AG09319 (cell line): ENCODE results near the gene GNAZ.

Experiments
- DNase-seq: peaks from one replicate; pipeline ENCODE4 v3.0.0-alpha.2; 2010; ENCODE audit warnings: low read depth; ENCODE audit errors: extremely low read depth
- CTCF ChIP-seq: IDR thresholded peaks from 2 replicates; pipeline ENCODE4 v1.5.1; 2011; ENCODE audit warnings: low read depth, mild to moderate bottlenecking, inconsistent platforms, low read length, moderate library complexity

GNAZ gene

DNA sequence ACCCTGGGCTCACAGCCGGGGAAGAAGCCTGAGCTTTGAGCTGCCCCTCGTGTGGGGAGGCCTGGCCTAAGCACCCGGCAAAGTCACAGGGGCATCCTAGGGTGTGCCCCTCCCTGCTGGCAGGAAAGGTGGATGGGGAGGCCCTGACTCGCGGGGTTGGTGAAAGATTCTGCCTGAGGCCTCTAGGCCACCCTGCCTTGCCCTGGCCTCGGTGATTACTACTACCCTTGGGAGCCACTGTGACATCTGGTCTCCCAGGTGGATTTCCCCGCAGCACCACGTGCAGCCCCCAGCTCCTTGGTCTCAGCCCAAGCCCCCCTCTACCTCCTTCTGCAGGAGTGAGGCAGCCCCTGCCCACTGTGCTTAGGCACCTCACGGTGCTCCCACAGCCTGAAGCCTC is 23.9 kb downstream of the GNAZ start:
- DNase-seq: no peak
- TF ChIP-seq CTCF: no peak

GRCh38 chr22:23094695-23095681 is 24.7 kb downstream of the GNAZ start:
- no peak for TF ChIP-seq CTCF
- no peak for DNase-seq

- no peak for TF ChIP-seq CTCF
- no peak for DNase-seq
These were observed 25.5 kb downstream of the GNAZ start for GRCh38 chr22:23095733-23096342.

DNA sequence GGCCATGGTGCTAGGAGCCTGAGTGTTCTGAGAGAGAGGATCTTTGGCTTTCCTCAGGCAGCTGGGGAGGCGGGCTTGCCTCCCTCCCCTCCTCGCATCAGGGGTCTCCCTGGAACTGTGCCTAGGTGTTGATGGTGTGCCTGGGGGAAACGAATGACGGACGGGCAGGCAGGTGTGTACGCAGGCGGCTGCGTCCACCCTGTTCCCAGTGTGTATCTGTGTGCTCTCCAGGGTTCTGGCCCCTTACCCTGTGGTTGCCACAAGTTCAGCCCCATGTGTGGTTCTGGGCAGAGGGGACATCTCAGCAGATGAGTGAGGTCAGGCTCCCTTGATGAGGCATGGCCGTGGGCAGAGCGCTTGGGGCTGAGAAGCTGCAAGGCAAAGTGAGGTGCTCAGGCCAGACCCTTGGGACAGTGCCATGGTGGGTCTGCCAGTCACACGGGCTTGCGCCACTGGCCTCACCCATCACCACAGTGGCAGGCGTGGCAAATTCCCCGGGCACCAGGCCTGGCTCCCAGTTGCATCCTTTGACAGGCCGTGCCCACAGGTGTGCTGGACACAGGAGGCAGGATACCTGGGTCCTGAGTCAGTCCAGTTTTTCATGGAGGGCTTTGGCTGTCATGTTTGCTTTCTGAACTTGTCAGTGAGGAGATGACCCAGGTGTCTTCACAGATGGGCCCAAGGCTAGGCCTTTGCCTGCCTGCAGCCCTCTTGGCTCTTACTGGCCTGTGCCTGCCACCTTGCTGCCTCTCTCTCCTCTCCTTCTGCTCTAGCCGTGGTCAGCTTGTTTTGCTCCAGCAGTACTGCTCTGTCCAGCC is 27.3 kb downstream of the GNAZ start:
- DNase-seq: no peak
- no peak for TF ChIP-seq CTCF

DNA sequence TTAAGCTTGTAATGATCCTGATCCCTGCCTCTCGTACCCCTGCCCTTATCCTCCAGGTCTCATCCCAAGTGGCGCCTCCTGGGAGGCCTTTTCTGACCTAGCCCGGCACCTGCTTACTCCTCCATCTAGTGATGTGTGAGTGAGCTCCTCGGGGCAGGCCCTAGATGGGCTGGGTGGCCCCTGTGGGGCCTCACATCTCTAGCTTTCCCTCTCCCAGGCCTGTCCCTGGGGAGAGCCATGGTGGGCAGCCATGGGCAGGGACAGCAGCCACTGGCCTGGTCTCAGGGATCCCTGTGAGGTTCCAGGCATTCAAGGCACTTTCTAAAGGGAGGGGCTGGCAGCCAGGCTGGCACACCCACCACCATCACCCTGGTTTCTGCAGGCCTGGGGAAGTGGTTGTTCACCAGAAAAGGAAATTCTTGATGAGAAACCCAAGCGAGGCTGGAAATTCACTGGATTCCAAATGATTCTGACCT is 27.9 kb downstream of the GNAZ start:
- no peak for DNase-seq
- no peak for TF ChIP-seq CTCF

- TF ChIP-seq CTCF: no peak
- no peak for DNase-seq
These were observed 28.6 kb downstream of the GNAZ start for GRCh38 chr22:23098718-23099530.
